ENCODE results near the gene NR2F1-AS1. TPM values are rescaled to one million over a fixed set of nuclear protein-coding genes. Genes with fewer than 3 reads are reported as not detected.
A peak's percentile ranks its signal among the peaks of the same experiment; 100 is the strongest.

The NR2F1-AS1 gene
- total and polyA plus RNA-seq, 2 of the 4 experiments (the other 2 are of a cell fraction): 12.5 to 12.8 TPM

DNA sequence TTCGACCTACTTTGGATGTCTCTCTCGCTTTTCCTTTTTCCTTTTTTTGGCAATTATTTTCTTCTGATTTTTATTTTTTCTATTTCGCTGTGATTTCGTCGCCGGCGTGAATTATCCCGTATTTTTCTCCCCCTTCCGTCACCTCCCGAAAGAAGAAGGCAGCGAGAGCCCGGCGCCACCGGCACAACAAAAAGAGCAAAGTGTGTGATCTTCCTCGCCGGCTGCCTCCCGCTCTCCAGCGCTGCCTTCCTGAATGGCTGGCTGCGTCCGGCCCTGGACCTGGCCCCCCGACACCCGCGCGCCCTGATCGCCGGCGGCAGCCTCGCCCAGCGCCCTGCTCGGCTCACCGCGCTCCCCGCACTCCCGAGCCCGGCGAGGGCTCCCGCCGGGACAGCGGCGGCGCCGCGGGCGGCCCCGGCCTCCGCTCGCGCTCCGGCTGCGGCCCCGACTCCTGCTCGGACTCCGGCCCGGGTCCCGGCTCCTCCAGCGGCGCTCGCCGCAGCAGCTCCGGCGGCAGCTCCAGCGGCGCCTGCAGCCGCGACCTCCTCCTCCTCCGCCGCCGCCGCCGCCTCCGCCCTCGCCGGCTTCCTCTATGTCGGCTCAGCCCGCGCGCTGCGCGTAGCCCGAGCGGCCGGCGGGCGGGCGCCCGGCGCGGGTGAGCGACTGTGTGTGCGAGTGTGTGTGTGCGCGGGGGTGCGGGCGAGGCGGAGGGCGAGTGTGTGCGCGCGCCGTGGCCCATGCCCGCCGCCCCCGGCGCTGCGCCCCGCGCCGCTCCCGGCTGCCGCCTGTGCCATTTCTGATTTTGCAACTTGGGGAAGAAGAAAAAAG is 3.0 kb upstream of the NR2F1-AS1 start:
- Histone ChIP-seq H3K36me3 (ENCODE audit: control insufficient read depth, insufficient read depth, low read length) (peaks cover 21% of the 10 kb centered on the region), H3K9me1 (ENCODE audit: insufficient read depth, low read length) (no peaks in the 10 kb centered on the region), H2AK9ac (replicated peaks; ENCODE audit: low read depth, low read length, poor library complexity) (peak overlapping the region; percentile 86), H4K5ac (ENCODE audit: low read depth, low read length) (no peak overlapping the region; the same call in 1 of the 2 replicates), H3K9ac (ENCODE audit: low read depth, low read length) (peak overlapping the region; percentile 96), H3K18ac (ENCODE audit: low read depth, low read length) (peak overlapping the region; percentile 54), H3K23ac (ENCODE audit: low read depth, low read length) (peak overlapping the region; percentile 34; the same call in 1 of the 2 replicates), H2AFZ (replicated peaks; ENCODE audit: low read length, poor library complexity) (peak overlapping the region; percentile 62), H2BK5ac (ENCODE audit: low read depth, low read length, poor library complexity, severe bottlenecking) (peak overlapping the region; percentile 92), H3K9me3 (ENCODE audit: control insufficient read depth, insufficient read depth, low read length) (no peaks in the 10 kb centered on the region), H3K79me1 (ENCODE audit: low read depth in 1 of 2, low read length in 2 of 2) (peaks cover 0 to 11% of the 10 kb centered on the region in 2 experiments; a peak in 3 of 4 replicates), H3K27me3 (ENCODE audit: control insufficient read depth, insufficient read depth, low read length) (no peaks in the 10 kb centered on the region), H3K4me1 (ENCODE audit: control insufficient read depth, insufficient read depth, low read length) (no peaks in the 10 kb centered on the region), H3K14ac (replicated peaks; ENCODE audit: low read depth, low read length) (peak overlapping the region; percentile 71), H2AK5ac (ENCODE audit: low read depth, low read length) (0 out of 2 replicates have a peak overlapping the region, but pooled peaks have one; percentile 2), H3K56ac (ENCODE audit: extremely low read depth, insufficient read depth, low read length) (peak overlapping the region; percentile 79), H4K20me1 (ENCODE audit: insufficient read depth, low read length) (no peaks in the 10 kb centered on the region; the same call in 1 of the 2 replicates), H3K4ac (ENCODE audit: low read depth, low read length) (peak overlapping the region; percentile 76), H3K4me3 (ENCODE audit: insufficient read depth, low read depth, low read length) (peak overlapping the region; percentile 99), H2BK20ac (ENCODE audit: low read depth, low read length) (no peak overlapping the region), H2BK120ac (ENCODE audit: low read depth, low read length) (peak overlapping the region; percentile 46), H4K91ac (ENCODE audit: insufficient read depth, low read depth, low read length) (no peak overlapping the region; the same call in 1 of the 2 replicates), H4K8ac (ENCODE audit: low read depth in 2 of 2, low read length in 2 of 2) (peak overlapping the region in 1 of 2 experiments; percentile 28; a peak in 2 of 4 replicates), H3K27ac (ENCODE audit: insufficient read depth, low read length) (peak overlapping the region; percentile 97), H2BK15ac (ENCODE audit: low read depth, low read length) (peak overlapping the region; percentile 16; the same call in 1 of the 3 replicates), H3K4me2 (ENCODE audit: low read depth, low read length) (peak overlapping the region; percentile 51; the same call in 1 of the 2 replicates)
- ChIA-PET POLR2A (ENCODE audit: unreplicated experiment) (interaction anchor here (0.6 to 0.7 kb wide), 5 partner anchors 185 to 654 kb away, joined by 3 to 11 read pairs (median 5); no protein-coding TSS in a partner anchor), CTCF (no interaction called here)
- intact Hi-C loops (cut with micrococcal nuclease) (loop anchor here (2.0 to 10.0 kb wide), 8 partner anchors 217 to 1153 kb away; no protein-coding TSS in a partner anchor), dilution Hi-C loops (cut with HindIII; ENCODE audit: low sequenced_read_pairs, unreplicated experiment) (no loop called here), in situ Hi-C loops (cut with MboI; ENCODE audit: low sequenced_read_pairs) (loop anchor here (10.0 to 25.0 kb wide), 4 partner anchors 331 to 1272 kb away; no protein-coding TSS in a partner anchor)
- ATAC-seq (ENCODE audit: low read depth) (no peak), DNase-seq (peak; percentile 47)
- no TSS peak for BruUV-seq (replicated peaks)
- 0% methylated on average over 51 of the region's 110 CpGs; no CpG with 5 or more reads in 1 of the 2 experiments for WGBS, 2 experiments (ENCODE audit: extremely low coverage in 2 of 2, insufficient read length in 1 of 2)
- TF ChIP-seq RAD21 (IDR thresholded peaks at IDR 0.05; ENCODE audit: low read length) (0 out of 2 replicates have a peak, but pooled peaks have one; percentile 6), MAFK (IDR thresholded peaks at IDR 0.05; ENCODE audit: low read depth, low read length) (no peak), MAZ (IDR thresholded peaks at IDR 0.05; ENCODE audit: borderline replicate concordance, low read depth, low read length) (peak; percentile 24; the same call in 1 of the 2 replicates), CHD1 (IDR thresholded peaks at IDR 0.05; ENCODE audit: low read depth, low read length) (0 out of 2 replicates have a peak, but pooled peaks have one; percentile 47)

Measured in IMR-90 (cell line).